ENCODE measurements around the gene ABCB1.

DNA sequence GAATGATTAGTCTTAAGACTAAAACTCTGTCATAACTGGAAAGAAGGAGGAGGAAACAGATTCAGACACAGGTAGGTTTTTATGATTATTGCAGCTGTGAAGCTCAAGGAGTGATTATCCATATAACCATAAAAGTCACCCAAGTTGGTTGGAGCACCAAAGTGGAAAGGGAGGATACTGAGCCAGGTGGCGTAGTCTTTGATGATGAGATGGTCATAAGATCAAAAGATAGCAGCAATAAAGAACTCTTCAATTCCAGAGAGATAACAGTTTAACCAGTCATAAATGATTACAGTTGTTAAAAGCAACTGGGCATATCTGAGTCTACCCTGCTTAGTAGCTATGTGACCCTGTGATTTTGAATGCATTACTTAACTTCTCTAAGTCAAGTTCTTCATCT lies 8.4 kb downstream of the ABCB1 start:
- TF ChIP-seq, protein P1, sequence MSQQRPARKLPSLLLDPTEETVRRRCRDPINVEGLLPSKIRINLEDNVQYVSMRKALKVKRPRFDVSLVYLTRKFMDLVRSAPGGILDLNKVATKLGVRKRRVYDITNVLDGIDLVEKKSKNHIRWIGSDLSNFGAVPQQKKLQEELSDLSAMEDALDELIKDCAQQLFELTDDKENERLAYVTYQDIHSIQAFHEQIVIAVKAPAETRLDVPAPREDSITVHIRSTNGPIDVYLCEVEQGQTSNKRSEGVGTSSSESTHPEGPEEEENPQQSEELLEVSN (IDR thresholded peaks at IDR 0.05), result no peak
- TF ChIP-seq, protein P2, sequence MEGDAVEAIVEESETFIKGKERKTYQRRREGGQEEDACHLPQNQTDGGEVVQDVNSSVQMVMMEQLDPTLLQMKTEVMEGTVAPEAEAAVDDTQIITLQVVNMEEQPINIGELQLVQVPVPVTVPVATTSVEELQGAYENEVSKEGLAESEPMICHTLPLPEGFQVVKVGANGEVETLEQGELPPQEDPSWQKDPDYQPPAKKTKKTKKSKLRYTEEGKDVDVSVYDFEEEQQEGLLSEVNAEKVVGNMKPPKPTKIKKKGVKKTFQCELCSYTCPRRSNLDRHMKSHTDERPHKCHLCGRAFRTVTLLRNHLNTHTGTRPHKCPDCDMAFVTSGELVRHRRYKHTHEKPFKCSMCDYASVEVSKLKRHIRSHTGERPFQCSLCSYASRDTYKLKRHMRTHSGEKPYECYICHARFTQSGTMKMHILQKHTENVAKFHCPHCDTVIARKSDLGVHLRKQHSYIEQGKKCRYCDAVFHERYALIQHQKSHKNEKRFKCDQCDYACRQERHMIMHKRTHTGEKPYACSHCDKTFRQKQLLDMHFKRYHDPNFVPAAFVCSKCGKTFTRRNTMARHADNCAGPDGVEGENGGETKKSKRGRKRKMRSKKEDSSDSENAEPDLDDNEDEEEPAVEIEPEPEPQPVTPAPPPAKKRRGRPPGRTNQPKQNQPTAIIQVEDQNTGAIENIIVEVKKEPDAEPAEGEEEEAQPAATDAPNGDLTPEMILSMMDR (IDR thresholded peaks at IDR 0.05; ENCODE audit: control extremely low read depth in 1 of 3, insufficient read depth in 1 of 3, low read depth in 1 of 3, low read length in 3 of 3), result no peak
- TF ChIP-seq POLR2A (IDR thresholded peaks at IDR 0.05; ENCODE audit: control extremely low read depth in 1 of 2, low read depth in 2 of 2, low read length in 2 of 2) (no peak), EZH2 (IDR thresholded peaks at IDR 0.05; ENCODE audit: low read depth, low read length, severe bottlenecking) (no peak), RBBP5 (IDR thresholded peaks at IDR 0.05; ENCODE audit: borderline replicate concordance, low read depth, low read length) (no peak), ASH2L (IDR thresholded peaks at IDR 0.05; ENCODE audit: low read length) (no peak), BACH1 (IDR thresholded peaks at IDR 0.05; ENCODE audit: low read length) (no peak), EP300 (IDR thresholded peaks at IDR 0.05; ENCODE audit: borderline replicate concordance in 1 of 2, low read depth in 2 of 2, low read length in 2 of 2) (no peak), FOSL1 (IDR thresholded peaks at IDR 0.05; ENCODE audit: insufficient read depth, low read depth, low read length) (no peak), CREB1 (IDR thresholded peaks at IDR 0.05) (no peak), CHD1 (IDR thresholded peaks at IDR 0.05; ENCODE audit: low read depth, low read length) (no peak), SP1 (IDR thresholded peaks at IDR 0.05; ENCODE audit: low read depth, low read length) (no peak)
- TF ChIP-seq, protein P3, sequence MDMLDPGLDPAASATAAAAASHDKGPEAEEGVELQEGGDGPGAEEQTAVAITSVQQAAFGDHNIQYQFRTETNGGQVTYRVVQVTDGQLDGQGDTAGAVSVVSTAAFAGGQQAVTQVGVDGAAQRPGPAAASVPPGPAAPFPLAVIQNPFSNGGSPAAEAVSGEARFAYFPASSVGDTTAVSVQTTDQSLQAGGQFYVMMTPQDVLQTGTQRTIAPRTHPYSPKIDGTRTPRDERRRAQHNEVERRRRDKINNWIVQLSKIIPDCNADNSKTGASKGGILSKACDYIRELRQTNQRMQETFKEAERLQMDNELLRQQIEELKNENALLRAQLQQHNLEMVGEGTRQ (IDR thresholded peaks at IDR 0.05; ENCODE audit: low read length), result no peak
- TF ChIP-seq, protein P4, sequence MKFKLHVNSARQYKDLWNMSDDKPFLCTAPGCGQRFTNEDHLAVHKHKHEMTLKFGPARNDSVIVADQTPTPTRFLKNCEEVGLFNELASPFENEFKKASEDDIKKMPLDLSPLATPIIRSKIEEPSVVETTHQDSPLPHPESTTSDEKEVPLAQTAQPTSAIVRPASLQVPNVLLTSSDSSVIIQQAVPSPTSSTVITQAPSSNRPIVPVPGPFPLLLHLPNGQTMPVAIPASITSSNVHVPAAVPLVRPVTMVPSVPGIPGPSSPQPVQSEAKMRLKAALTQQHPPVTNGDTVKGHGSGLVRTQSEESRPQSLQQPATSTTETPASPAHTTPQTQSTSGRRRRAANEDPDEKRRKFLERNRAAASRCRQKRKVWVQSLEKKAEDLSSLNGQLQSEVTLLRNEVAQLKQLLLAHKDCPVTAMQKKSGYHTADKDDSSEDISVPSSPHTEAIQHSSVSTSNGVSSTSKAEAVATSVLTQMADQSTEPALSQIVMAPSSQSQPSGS (IDR thresholded peaks at IDR 0.05; ENCODE audit: low read length), result no peak
